NT2/D1 (cell line): ENCODE data around the gene MPP3.

Source experiments
- SUZ12 ChIP-seq: IDR thresholded peaks from 2 replicates; pipeline ENCODE4 v1.6.1; 2011; ENCODE audit not compliant: insufficient read length, insufficient read depth; ENCODE audit errors: extremely low read depth
- YY1 ChIP-seq: IDR thresholded peaks from 2 replicates; pipeline ENCODE4 v1.6.1; 2011; ENCODE audit not compliant: insufficient read length, insufficient read depth
- ZNF274 ChIP-seq: IDR thresholded peaks from 2 replicates; pipeline ENCODE4 v1.6.1; 2011; ENCODE audit warnings: mild to moderate bottlenecking, low read depth, low read length

DNA sequence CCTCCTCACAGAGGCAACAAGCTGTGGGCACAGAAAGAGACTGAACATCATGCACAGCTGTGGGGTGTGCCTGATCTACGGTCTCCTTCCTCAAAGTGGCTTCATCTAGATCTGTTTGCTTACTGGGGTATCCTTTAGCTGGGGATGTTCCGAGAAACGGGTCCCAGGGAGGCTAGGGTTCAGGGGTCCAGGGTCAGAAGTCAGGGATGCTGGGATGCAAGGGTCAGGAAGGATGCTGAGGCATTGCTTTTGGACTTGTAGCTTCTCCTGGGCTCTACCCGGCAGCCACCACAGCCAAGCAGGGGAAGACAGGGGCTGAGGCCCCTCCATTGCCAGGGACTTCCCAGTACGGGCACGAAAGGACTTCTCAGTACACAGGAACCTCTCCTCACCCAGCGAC, 20.6 kb upstream of the MPP3 start:
- TF ChIP-seq YY1 (no peak), ZNF274 (no peak), SUZ12 (no peak)
